Measurements from ENCODE around the gene PTPRK.

GRCh38 chr6:128107682-128108081 lies 412.7 kb downstream of the PTPRK start:
- TF ChIP-seq CTCF (conservative IDR thresholded peaks at IDR 0.05 in 1 of 2, IDR thresholded peaks at IDR 0.05 in 1 of 2; ENCODE audit: extremely low read depth in 1 of 2, insufficient read depth in 1 of 2, low read depth in 1 of 2, low read length in 2 of 2) (no peak), EZH2 (IDR thresholded peaks at IDR 0.05; ENCODE audit: borderline replicate concordance, low read length) (no peak)
